ENCODE data around the gene OR5AN1.
"Not testable (repeated sequence)": the region's sequence is repeated elsewhere in the genome, so short reads cannot be mapped to it uniquely, and the experiment has no call there.

The OR5AN1 gene

GRCh38 chr11:59358020-59358419, 675 bp upstream of the OR5AN1 start:
- DNase-seq (ENCODE audit: low read depth): no peak
- no peak for TF ChIP-seq CTCF (IDR thresholded peaks at IDR 0.05; ENCODE audit: low read length, missing control alignments)
- no peak overlapping the region for H3K4me3 ChIP-seq (replicated peaks; ENCODE audit: low read depth, low read length)

GRCh38 chr11:59365232-59366018, 6.7 kb downstream of the OR5AN1 start:
- DNase-seq (ENCODE audit: low read depth): no peak
- H3K4me3 ChIP-seq (replicated peaks; ENCODE audit: low read depth, low read length): no peak overlapping the region
- no peak for TF ChIP-seq CTCF (IDR thresholded peaks at IDR 0.05; ENCODE audit: low read length, missing control alignments)

GRCh38 chr11:59368238-59369022, 9.7 kb downstream of the OR5AN1 start:
- no peak overlapping the region for H3K4me3 ChIP-seq (replicated peaks; ENCODE audit: low read depth, low read length)
- DNase-seq (ENCODE audit: low read depth): no peak
- TF ChIP-seq CTCF (IDR thresholded peaks at IDR 0.05; ENCODE audit: low read length, missing control alignments): no peak

- H3K4me3 ChIP-seq (replicated peaks; ENCODE audit: low read depth, low read length); DNase-seq (ENCODE audit: low read depth): not testable (repeated sequence)
These were observed 13.6 kb downstream of the OR5AN1 start for GRCh38 chr11:59372324-59372723.

- DNase-seq (ENCODE audit: low read depth): no peak
These were observed 21.8 kb downstream of the OR5AN1 start for GRCh38 chr11:59380263-59381059.

GRCh38 chr11:59394186-59394585, 35.5 kb downstream of the OR5AN1 start:
- no peak overlapping the region for H3K4me3 ChIP-seq (replicated peaks; ENCODE audit: low read depth, low read length)
- no peak for TF ChIP-seq CTCF (IDR thresholded peaks at IDR 0.05; ENCODE audit: low read length, missing control alignments)

More at GRCh38 chr11:59380263-59381059, 21.8 kb downstream of the OR5AN1 start:
- no peak for TF ChIP-seq CTCF (IDR thresholded peaks at IDR 0.05; ENCODE audit: low read length, missing control alignments)
- no peak overlapping the region for H3K4me3 ChIP-seq (replicated peaks; ENCODE audit: low read depth, low read length)

More at GRCh38 chr11:59394186-59394585, 35.5 kb downstream of the OR5AN1 start:
- DNase-seq (ENCODE audit: low read depth): no peak

Data from fibroblast of pulmonary artery (primary cell).